Hepatocyte (in vitro differentiated cells): Measurements from ENCODE around the gene TCAF1.

ENCODE experiments used
- CTCF ChIP-seq: fragments of 200-600 bp; sonication (generic); IDR thresholded peaks from 2 replicates; pipeline ENCODE4 v1.5.1; 2016; ENCODE audit warnings: antibody characterized with exemption, mild to moderate bottlenecking; ENCODE audit not compliant: poor library complexity
- EZH2 ChIP-seq: fragments of 200-600 bp; sonication (generic); IDR thresholded peaks from 2 replicates; pipeline ENCODE4 v1.6.1; 2016; ENCODE audit warnings: antibody characterized with exemption, mild to moderate bottlenecking, borderline replicate concordance
- EZH2phosphoT487 ChIP-seq: fragments of 200-600 bp; sonication (generic); IDR thresholded peaks from one replicate; pipeline ENCODE4 v1.6.1; 2018; ENCODE audit warnings: antibody characterized with exemption, mild to moderate bottlenecking, low read depth, moderate library complexity; ENCODE audit not compliant: unreplicated experiment, severe bottlenecking

DNA sequence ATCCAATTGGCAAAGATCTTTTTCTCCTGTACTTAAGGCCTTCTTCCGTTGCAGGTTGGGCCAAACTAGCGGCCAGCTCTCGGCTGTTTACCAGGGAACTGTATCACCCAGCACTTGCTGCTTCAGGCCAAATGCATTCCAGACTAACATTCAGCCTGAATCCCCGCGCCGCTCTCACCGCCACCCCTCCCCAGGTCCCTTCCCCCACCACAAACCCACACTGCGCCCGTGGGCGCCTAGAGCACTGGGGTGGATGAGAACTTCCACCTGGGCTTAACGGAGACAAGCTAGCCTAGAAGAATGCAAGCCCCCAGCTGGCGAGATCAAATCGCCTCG, 676 bp downstream of the TCAF1 start:
- TF ChIP-seq CTCF (no peak), EZH2phosphoT487 (no peak), EZH2 (no peak)
